ENCODE measurements around the gene PRKCZ.

The PRKCZ gene

DNA sequence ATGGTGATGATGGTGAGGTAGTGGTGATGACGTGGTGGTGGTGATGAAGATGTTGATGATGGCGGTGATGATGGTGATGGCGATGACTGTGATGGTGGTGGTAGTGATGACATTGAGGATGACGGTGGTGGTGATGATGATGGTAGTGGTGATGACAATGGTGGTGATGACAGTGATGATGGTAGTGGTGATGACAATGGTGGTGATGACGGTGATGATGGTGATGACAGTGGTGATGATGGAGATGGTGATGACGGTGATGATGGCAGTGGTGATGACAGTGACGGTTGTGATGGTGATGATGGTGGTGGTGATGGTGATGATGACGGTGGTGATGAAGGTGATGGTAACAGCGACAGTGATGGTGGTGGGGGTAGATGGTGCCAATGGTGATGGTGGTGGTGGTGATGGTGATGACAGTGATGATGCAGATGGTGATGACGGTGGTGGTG lies 105.0 kb downstream of the PRKCZ start:
- TF ChIP-seq, protein P1, sequence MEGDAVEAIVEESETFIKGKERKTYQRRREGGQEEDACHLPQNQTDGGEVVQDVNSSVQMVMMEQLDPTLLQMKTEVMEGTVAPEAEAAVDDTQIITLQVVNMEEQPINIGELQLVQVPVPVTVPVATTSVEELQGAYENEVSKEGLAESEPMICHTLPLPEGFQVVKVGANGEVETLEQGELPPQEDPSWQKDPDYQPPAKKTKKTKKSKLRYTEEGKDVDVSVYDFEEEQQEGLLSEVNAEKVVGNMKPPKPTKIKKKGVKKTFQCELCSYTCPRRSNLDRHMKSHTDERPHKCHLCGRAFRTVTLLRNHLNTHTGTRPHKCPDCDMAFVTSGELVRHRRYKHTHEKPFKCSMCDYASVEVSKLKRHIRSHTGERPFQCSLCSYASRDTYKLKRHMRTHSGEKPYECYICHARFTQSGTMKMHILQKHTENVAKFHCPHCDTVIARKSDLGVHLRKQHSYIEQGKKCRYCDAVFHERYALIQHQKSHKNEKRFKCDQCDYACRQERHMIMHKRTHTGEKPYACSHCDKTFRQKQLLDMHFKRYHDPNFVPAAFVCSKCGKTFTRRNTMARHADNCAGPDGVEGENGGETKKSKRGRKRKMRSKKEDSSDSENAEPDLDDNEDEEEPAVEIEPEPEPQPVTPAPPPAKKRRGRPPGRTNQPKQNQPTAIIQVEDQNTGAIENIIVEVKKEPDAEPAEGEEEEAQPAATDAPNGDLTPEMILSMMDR (IDR thresholded peaks at IDR 0.05; ENCODE audit: insufficient read depth, low read length), result no peak
- TF ChIP-seq, protein P2, sequence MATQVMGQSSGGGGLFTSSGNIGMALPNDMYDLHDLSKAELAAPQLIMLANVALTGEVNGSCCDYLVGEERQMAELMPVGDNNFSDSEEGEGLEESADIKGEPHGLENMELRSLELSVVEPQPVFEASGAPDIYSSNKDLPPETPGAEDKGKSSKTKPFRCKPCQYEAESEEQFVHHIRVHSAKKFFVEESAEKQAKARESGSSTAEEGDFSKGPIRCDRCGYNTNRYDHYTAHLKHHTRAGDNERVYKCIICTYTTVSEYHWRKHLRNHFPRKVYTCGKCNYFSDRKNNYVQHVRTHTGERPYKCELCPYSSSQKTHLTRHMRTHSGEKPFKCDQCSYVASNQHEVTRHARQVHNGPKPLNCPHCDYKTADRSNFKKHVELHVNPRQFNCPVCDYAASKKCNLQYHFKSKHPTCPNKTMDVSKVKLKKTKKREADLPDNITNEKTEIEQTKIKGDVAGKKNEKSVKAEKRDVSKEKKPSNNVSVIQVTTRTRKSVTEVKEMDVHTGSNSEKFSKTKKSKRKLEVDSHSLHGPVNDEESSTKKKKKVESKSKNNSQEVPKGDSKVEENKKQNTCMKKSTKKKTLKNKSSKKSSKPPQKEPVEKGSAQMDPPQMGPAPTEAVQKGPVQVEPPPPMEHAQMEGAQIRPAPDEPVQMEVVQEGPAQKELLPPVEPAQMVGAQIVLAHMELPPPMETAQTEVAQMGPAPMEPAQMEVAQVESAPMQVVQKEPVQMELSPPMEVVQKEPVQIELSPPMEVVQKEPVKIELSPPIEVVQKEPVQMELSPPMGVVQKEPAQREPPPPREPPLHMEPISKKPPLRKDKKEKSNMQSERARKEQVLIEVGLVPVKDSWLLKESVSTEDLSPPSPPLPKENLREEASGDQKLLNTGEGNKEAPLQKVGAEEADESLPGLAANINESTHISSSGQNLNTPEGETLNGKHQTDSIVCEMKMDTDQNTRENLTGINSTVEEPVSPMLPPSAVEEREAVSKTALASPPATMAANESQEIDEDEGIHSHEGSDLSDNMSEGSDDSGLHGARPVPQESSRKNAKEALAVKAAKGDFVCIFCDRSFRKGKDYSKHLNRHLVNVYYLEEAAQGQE (IDR thresholded peaks at IDR 0.05; ENCODE audit: insufficient replicate concordance, low read depth), result no peak
- no peak for TF ChIP-seq GABPA (IDR thresholded peaks at IDR 0.05; ENCODE audit: low read depth)
- no peak for TF ChIP-seq SPI1 (IDR thresholded peaks at IDR 0.05; ENCODE audit: borderline replicate concordance, low read depth)
- TF ChIP-seq POLR2AphosphoS5 (IDR thresholded peaks at IDR 0.05; ENCODE audit: low read depth), result no peak
- DNase-seq (ENCODE audit: low read depth in 1 of 2, low spot score in 1 of 2), result no peak
- H3K27ac ChIP-seq (replicated peaks), result no peak overlapping the region
- H3K27me3 ChIP-seq (ENCODE audit: insufficient read depth, poor library complexity, severe bottlenecking), result no peaks in the 10 kb centered on the region
- H3K4me3 ChIP-seq (replicated peaks; ENCODE audit: insufficient read depth, low read length), result no peak overlapping the region

DNA sequence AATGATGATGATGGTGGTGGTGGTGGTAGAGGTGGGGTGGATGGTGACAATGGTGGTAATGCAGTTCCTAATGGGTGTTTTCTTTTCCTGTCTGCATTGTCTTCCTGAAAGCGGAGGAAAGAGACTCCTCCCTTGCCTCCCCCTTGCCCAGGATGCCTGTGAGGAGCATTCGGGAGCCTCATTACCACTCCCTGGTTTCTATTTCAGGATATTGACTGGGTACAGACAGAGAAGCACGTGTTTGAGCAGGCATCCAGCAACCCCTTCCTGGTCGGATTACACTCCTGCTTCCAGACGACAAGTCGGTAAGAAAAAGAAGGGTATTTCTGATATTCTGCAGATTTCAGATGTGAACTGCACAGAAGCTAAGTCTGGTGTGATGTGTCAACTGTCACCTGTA lies 105.6 kb downstream of the PRKCZ start:
- H3K27me3 ChIP-seq (ENCODE audit: insufficient read depth, poor library complexity, severe bottlenecking), result no peaks in the 10 kb centered on the region
- TF ChIP-seq GABPA (IDR thresholded peaks at IDR 0.05; ENCODE audit: low read depth) (no peak), POLR2AphosphoS5 (IDR thresholded peaks at IDR 0.05; ENCODE audit: low read depth) (no peak), SPI1 (IDR thresholded peaks at IDR 0.05; ENCODE audit: borderline replicate concordance, low read depth) (no peak)
- TF ChIP-seq, protein P1 (IDR thresholded peaks at IDR 0.05; ENCODE audit: insufficient read depth, low read length), result no peak
- TF ChIP-seq, protein P2 (IDR thresholded peaks at IDR 0.05; ENCODE audit: insufficient replicate concordance, low read depth), result no peak
- DNase-seq (ENCODE audit: low read depth in 1 of 2, low spot score in 1 of 2), result no peak
- no peak overlapping the region for H3K4me3 ChIP-seq (replicated peaks; ENCODE audit: insufficient read depth, low read length)
- H3K27ac ChIP-seq (replicated peaks), result no peak overlapping the region

DNA sequence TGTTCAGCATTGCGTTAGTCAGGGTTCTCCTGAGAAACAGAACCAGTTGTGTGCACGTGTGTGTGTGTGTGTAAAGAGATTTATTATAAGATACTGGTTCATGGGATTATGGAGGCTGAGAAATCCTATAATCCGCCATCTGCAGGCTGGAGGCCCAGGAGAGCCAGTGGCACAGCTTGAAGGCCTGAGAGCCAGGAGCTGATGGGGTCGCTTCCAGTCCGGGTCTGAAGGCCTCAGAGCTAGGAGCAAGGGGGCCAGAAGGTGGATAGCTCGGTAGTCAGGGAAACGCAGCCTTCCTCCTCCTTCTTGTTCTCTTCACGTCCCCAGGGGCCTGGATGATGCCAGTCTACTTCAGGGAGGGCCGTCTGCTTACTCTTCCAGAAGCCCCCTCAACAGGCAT lies 106.7 kb downstream of the PRKCZ start:
- H3K27ac ChIP-seq (replicated peaks), result no peak overlapping the region
- no peaks in the 10 kb centered on the region for H3K27me3 ChIP-seq (ENCODE audit: insufficient read depth, poor library complexity, severe bottlenecking)
- H3K4me3 ChIP-seq (replicated peaks; ENCODE audit: insufficient read depth, low read length), result no peak overlapping the region
- no peak for TF ChIP-seq SPI1 (IDR thresholded peaks at IDR 0.05; ENCODE audit: borderline replicate concordance, low read depth)
- TF ChIP-seq, protein P1 (IDR thresholded peaks at IDR 0.05; ENCODE audit: insufficient read depth, low read length), result no peak
- TF ChIP-seq, protein P2 (IDR thresholded peaks at IDR 0.05; ENCODE audit: insufficient replicate concordance, low read depth), result no peak
- no peak for TF ChIP-seq POLR2AphosphoS5 (IDR thresholded peaks at IDR 0.05; ENCODE audit: low read depth)
- no peak for TF ChIP-seq GABPA (IDR thresholded peaks at IDR 0.05; ENCODE audit: low read depth)
- no peak for DNase-seq (ENCODE audit: low read depth in 1 of 2, low spot score in 1 of 2)

Data from HL-60 (cell line).